HEK293T (cell line): Measurements from ENCODE around the gene CPT1C.

Source experiments
- CTCF ChIA-PET: fragments of 350-600 bp; formaldehyde crosslinking; extraction: SDS; loops from one replicate; lab custom pipeline; 2021; ENCODE audit warnings: antibody characterized with exemption, inconsistent platforms; lab: Yijun Ruan, JAX
- POLR2A ChIA-PET: fragments of 350-600 bp; formaldehyde crosslinking; extraction: SDS; loops from one replicate; lab custom pipeline; 2020; ENCODE audit warnings: antibody characterized with exemption, inconsistent platforms; lab: Yijun Ruan, JAX
- DNase-seq: peaks from one replicate; pipeline ENCODE4 v3.0.0; 2012; ENCODE audit warnings: mixed read lengths; ENCODE audit errors: extremely low spot score
- ARNT ChIP-seq: fragments of 450-650 bp; IDR thresholded peaks from 2 replicates; pipeline ENCODE4 v1.6.1; 2017; ENCODE audit warnings: mild to moderate bottlenecking
- BHLHE40 ChIP-seq: fragments of 450-650 bp; IDR thresholded peaks from 2 replicates; pipeline ENCODE4 v1.6.1; 2016; ENCODE audit warnings: mild to moderate bottlenecking, moderate library complexity, borderline replicate concordance
- CTBP1 ChIP-seq: fragments of 450-650 bp; IDR thresholded peaks from 2 replicates; pipeline ENCODE4 v1.6.1; 2016; ENCODE audit warnings: borderline replicate concordance
- ELF4 ChIP-seq: fragments of 450-650 bp; IDR thresholded peaks from 2 replicates; pipeline ENCODE4 v1.6.1; 2017; ENCODE audit warnings: antibody characterized with exemption
- FOXA1 ChIP-seq: fragments of 450-650 bp; IDR thresholded peaks from 2 replicates; pipeline ENCODE4 v1.6.1; 2016; ENCODE audit warnings: mild to moderate bottlenecking
- FOXK2 ChIP-seq: fragments of 450-650 bp; IDR thresholded peaks from 2 replicates; pipeline ENCODE4 v1.6.1; 2016; ENCODE audit warnings: mild to moderate bottlenecking
- FOXM1 ChIP-seq: fragments of 450-650 bp; IDR thresholded peaks from 2 replicates; pipeline ENCODE4 v1.6.1; 2017; ENCODE audit warnings: mild to moderate bottlenecking, borderline replicate concordance
- HDGF ChIP-seq: fragments of 450-650 bp; IDR thresholded peaks from 2 replicates; pipeline ENCODE4 v1.6.1; 2017; ENCODE audit warnings: antibody characterized with exemption, borderline replicate concordance
- L3MBTL2 ChIP-seq: fragments of 450-650 bp; conservative IDR thresholded peaks from 2 replicates; pipeline ENCODE4 v1.6.1; 2016; ENCODE audit warnings: mild to moderate bottlenecking
- LEF1 ChIP-seq: fragments of 450-650 bp; IDR thresholded peaks from 2 replicates; pipeline ENCODE4 v1.6.1; 2017; ENCODE audit warnings: mild to moderate bottlenecking, borderline replicate concordance
- NFRKB ChIP-seq: fragments of 450-650 bp; IDR thresholded peaks from 2 replicates; pipeline ENCODE4 v1.6.1; 2016; ENCODE audit warnings: mild to moderate bottlenecking, moderate library complexity
- PKNOX1 ChIP-seq: fragments of 450-650 bp; IDR thresholded peaks from 2 replicates; pipeline ENCODE4 v1.6.1; 2016
- SP1 ChIP-seq: fragments of 450-650 bp; IDR thresholded peaks from 2 replicates; pipeline ENCODE4 v1.6.1; 2017
- SUZ12 ChIP-seq: fragments of 450-650 bp; IDR thresholded peaks from 2 replicates; pipeline ENCODE4 v1.6.1; 2016; ENCODE audit warnings: mild to moderate bottlenecking
- TARDBP ChIP-seq: fragments of 450-650 bp; IDR thresholded peaks from 2 replicates; pipeline ENCODE4 v1.6.1; 2016
- ZNF384 ChIP-seq: fragments of 450-650 bp; IDR thresholded peaks from 2 replicates; pipeline ENCODE4 v1.6.1; 2016

The CPT1C gene

DNA sequence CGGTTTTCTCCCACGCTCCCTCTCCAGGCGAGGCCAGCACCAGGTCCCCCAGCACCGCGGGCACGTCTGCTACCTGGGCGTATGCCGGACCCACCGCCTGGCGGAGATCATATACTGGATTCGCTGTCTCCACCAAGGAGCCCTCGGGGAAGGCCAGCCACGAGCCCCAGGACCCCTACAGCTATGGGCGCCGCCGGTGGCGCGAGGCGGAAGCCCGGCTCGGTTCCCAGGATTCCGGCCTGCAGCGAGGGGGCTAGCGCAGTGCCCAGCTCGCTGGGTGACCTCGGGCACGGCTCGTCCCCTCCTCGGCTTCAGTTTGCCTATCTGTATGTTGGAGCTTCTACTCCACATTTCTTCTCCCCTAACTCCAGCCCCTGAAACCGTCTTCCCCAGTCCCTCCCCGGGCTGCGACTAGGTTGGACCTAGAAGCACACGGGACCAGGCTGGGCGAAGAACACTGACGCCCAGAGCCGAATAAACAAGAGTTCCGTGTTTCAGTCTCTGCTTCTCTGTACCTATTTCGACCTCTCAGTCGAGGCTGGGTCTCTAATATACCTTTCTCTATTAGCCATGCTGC lies 749 bp upstream of the CPT1C start:
- no peak for DNase-seq
- TF ChIP-seq SUZ12 (no peak), ARNT (no peak), BHLHE40 (no peak), TARDBP (no peak), ZNF384 (no peak), ELF4 (no peak), CTBP1 (no peak), FOXA1 (no peak)
- ChIA-PET POLR2A (interaction anchor here (1.0 kb wide), 1 partner anchor 27 kb away, joined by 4 read pairs; no protein-coding TSS in a partner anchor), CTCF (interaction anchor here (0.7 kb wide), 1 partner anchor 14 kb away, joined by 4 read pairs; no protein-coding TSS in a partner anchor)

DNA sequence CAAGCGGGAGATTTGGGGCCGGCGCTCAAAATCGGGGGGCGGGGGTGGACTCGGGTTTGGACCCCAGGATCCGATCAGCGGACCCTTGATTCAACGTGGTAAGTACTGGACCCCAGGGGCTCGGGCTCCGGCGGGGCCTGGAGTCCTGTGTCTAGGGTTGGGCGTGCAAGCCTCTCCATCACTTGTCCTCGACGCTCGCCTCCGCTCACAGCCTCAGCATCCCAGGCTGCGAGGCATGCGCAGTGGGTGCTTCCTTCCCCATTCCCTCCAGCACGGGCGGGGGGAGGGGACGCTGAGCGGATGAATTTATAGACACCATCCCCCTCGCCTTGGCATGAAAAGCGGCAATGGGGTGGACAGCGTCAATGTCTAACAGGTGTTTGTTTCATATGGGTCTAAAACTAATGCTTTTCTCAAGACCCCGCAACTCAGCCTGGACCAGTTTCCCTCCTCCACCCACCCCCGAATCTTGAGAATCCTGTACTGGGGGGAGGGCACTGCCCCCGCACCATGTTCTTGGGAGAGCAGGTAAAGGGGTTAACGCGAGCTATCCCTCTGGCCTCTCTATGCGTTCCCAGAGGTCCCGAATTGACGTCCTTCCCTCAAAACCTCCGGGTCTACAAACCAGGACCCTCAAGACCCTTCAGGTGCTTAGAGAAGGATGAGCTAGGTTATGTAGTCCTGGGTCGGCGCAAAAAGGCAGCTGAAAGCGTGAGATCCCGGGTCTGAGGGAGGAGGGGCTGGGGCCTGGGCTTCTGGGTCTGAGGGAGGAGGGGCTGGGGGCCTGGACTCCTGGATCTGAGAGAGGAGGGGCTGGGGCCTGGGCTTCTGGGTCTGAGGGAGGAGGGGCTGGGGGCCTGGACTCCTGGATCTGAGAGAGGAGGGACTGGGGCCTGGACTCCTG lies 579 bp downstream of the CPT1C start:
- CTCF ChIA-PET: no interaction called here
- TF ChIP-seq HDGF: no peak
- no peak for TF ChIP-seq SUZ12
- TF ChIP-seq FOXA1: no peak
- TF ChIP-seq TARDBP: no peak
- no peak for TF ChIP-seq FOXK2
- TF ChIP-seq BHLHE40: no peak
- TF ChIP-seq CTBP1: no peak
- no peak for TF ChIP-seq LEF1
- no peak for TF ChIP-seq NFRKB
- no peak for TF ChIP-seq ELF4
- TF ChIP-seq L3MBTL2: no peak
- no peak for TF ChIP-seq ARNT
- no peak for TF ChIP-seq SP1
- TF ChIP-seq FOXM1: no peak
- TF ChIP-seq ZNF384: no peak
- no peak for TF ChIP-seq PKNOX1
- POLR2A ChIA-PET: no interaction called here
- DNase-seq: no peak

DNA sequence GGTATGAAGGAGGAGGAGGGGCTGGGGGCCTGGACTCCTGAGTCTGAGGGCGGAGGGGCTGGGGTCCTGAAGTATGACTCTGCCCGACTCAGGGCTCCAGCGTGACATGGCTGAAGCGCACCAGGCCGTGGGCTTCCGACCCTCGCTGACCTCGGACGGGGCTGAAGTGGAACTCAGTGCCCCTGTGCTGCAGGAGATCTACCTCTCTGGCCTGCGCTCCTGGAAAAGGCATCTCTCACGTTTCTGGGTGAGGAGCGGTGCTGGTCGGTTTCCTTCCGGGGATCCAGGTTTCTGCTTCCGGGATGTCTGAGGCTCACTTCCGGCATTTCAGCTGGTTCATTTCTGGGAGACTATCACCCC lies 1.2 kb downstream of the CPT1C start:
- no peak for DNase-seq
- POLR2A ChIA-PET: interaction anchor here (0.8 kb wide), 1 partner anchor 14 kb away, joined by 4 read pairs; no protein-coding TSS in a partner anchor
- CTCF ChIA-PET: no interaction called here
- TF ChIP-seq ELF4 (no peak), CTBP1 (no peak), BHLHE40 (no peak), LEF1 (no peak), ZNF384 (no peak), L3MBTL2 (no peak), SUZ12 (no peak), FOXA1 (no peak), FOXK2 (no peak), HDGF (no peak), PKNOX1 (no peak), SP1 (no peak), NFRKB (no peak), ARNT (no peak), FOXM1 (no peak)

- ChIA-PET CTCF (interaction anchor here (0.7 kb wide), 1 partner anchor 187 kb away, joined by 5 read pairs; no protein-coding TSS in a partner anchor), POLR2A (no interaction called here)
- no peak for TF ChIP-seq SP1
- no peak for TF ChIP-seq LEF1
- no peak for TF ChIP-seq HDGF
- no peak for TF ChIP-seq FOXK2
- no peak for TF ChIP-seq PKNOX1
- no peak for TF ChIP-seq FOXM1
- no peak for TF ChIP-seq TARDBP
- TF ChIP-seq L3MBTL2: no peak
- TF ChIP-seq FOXA1: no peak
- TF ChIP-seq ELF4: no peak
- TF ChIP-seq NFRKB: no peak
- no peak for TF ChIP-seq SUZ12
- no peak for TF ChIP-seq ARNT
- TF ChIP-seq CTBP1: no peak
- TF ChIP-seq BHLHE40: no peak
- DNase-seq: no peak
Measured at GRCh38 chr19:49696115-49696514, 5.2 kb downstream of the CPT1C start.

- ChIA-PET POLR2A (no interaction called here), CTCF (no interaction called here)
- TF ChIP-seq NFRKB (no peak), BHLHE40 (no peak), TARDBP (no peak), FOXM1 (no peak), L3MBTL2 (no peak), LEF1 (no peak), ARNT (no peak), FOXK2 (no peak), HDGF (no peak), SUZ12 (no peak)
- DNase-seq: no peak
Measured at GRCh38 chr19:49696865-49697264, 5.9 kb downstream of the CPT1C start.
